SK-N-MC (cell line): ENCODE results near the gene HMGN4.

ENCODE experiments used
- DNase-seq: peaks from one replicate; pipeline ENCODE4 v3.0.0-alpha.2; 2011; ENCODE audit warnings: low read depth, low spot score
- H3K27ac ChIP-seq: fragments of 200-600 bp; sonication (generic); 2 replicates; pipeline ENCODE4 v1.5.1; 2016; ENCODE audit warnings: mixed run types
- H3K36me3 ChIP-seq: fragments of 200-600 bp; sonication (generic); 2 replicates; pipeline ENCODE4 v1.6.1; 2017; ENCODE audit warnings: antibody characterized with exemption, low read length, mixed read lengths; ENCODE audit not compliant: insufficient read depth
- H3K4me3 ChIP-seq: fragments of 200-600 bp; sonication (generic); 2 replicates; pipeline ENCODE4 v1.5.1; 2016
- H3K9ac ChIP-seq: fragments of 200-600 bp; sonication (generic); 2 replicates; pipeline ENCODE4 v1.8.0; 2017; ENCODE audit warnings: mixed run types, mixed read lengths; ENCODE audit not compliant: insufficient read length
- H3K9me3 ChIP-seq: fragments of 200-600 bp; sonication (generic); 2 replicates; pipeline ENCODE4 v1.6.1; 2017; ENCODE audit warnings: low read depth, mild to moderate bottlenecking, antibody characterized with exemption, low read length, moderate library complexity, mixed read lengths
- EZH2 ChIP-seq: fragments of 200-600 bp; sonication (generic); IDR thresholded peaks from one replicate; pipeline ENCODE4 v1.6.1; 2017; ENCODE audit warnings: antibody characterized with exemption
- FOXP2 ChIP-seq: optimal IDR thresholded peaks from 2 replicates; pipeline ENCODE3; 2011; ENCODE audit warnings: mild to moderate bottlenecking, moderate library complexity; ENCODE audit not compliant: insufficient read depth; ENCODE audit errors: extremely low read length, control extremely low read depth
- POLR2AphosphoS5 ChIP-seq: IDR thresholded peaks from 2 replicates; pipeline ENCODE4 v1.6.1; 2012; ENCODE audit warnings: mild to moderate bottlenecking, low read depth, low read length, borderline replicate concordance

Gene HMGN4

DNA sequence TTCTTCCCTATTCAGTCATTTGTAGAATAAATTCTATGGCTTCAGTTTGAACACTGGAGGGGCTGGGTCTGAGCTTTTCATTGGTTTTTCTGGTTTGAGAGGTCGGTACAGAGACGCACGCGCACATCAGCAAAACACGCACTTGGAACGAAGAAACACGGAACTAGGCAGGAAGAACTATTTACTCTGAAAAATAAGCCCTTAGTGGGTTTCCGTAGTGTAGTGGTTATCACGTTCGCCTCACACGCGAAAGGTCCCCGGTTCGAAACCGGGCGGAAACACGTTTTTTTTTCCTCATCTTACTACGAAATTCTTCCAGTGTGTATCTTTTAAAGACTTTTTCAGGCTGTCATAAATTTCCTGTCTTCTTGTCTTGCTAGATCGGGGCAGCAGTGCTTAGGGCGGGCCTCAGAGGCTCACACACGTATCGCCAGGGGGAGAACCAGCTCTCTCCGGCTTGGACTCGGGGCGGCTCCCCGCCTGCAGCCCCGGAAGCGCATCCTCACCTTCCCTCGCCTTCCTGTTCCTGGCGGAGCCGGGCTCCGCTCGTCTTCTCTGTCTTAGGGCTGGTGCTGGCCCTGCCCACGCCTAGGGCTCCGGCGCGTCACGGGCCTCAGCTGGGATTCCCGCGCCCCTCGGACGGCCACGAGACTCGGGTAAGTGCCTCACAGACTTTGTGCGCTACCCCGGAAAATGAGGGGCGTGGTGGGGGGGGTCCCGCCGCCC, at the start of gene HMGN4:
Gene HMGN4, plus strand, starts transcription at position 521 of the 726 bp plus-strand sequence. CDS start 6,841 bp downstream, outside the sequence.
- peak within 1 kb of the TSS; percentile 91 for H3K4me3 ChIP-seq
- peaks cover 6% of the 10 kb centered on the region for H3K36me3 ChIP-seq
- DNase-seq: peak; percentile 98
- peak within 1 kb of the TSS; percentile 97 for H3K27ac ChIP-seq
- H3K9ac ChIP-seq: peak within 1 kb of the TSS; percentile 93
- H3K9me3 ChIP-seq: no peaks in the 10 kb centered on the region
- TF ChIP-seq POLR2AphosphoS5 (peak; percentile 86), EZH2 (no peak)

DNA sequence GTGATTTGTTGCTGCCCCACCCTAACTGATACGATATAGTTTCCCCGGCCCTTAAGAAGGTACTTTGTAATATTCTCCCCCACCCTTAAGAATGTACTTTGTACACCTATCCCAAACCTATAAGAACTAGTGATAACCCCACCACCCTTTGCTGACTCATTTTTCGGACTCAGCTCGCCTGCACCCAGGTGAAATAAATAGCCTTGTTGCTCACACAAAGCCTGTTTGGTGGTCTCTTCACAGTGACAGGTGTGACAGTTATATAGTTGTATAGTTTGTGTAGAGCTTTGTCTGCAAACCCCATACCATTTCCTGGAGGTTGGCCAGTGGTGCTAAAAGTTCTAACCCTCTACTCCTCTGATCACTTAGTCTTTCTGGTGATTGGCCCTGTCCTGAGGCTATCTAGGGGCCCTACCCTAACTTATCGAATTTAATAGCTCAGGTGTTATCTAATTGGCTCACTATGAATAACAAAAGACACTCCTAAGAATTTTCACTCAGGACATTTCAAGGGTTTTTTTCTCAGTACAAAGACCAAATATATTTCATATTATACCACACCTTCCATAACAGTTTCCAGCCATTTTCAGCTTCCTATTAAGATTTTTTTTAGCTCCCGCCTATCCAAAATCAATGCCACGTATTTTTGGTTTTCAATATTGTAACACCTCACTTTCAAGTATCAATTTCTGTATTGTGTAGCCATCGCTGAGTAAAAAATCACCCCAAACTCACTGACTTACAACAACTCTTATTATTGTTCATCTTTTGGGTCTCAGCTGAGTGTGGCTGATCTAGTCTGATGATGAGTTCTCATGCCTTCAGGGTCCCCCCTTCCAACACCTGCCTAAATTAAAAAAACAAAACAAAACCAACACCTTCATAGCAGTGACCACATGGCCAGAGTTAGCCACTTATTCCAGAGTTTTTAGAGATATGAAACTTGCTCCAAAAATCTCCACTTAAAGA, 47.9 kb upstream of the HMGN4 start:
- no peak overlapping the region for H3K27ac ChIP-seq
- no peaks in the 10 kb centered on the region for H3K36me3 ChIP-seq
- TF ChIP-seq FOXP2: no peak
- TF ChIP-seq EZH2: no peak
- TF ChIP-seq POLR2AphosphoS5: no peak
- H3K9me3 ChIP-seq: no peaks in the 10 kb centered on the region
- no peak for DNase-seq
- H3K9ac ChIP-seq: no peak overlapping the region
- no peak overlapping the region for H3K4me3 ChIP-seq

DNA sequence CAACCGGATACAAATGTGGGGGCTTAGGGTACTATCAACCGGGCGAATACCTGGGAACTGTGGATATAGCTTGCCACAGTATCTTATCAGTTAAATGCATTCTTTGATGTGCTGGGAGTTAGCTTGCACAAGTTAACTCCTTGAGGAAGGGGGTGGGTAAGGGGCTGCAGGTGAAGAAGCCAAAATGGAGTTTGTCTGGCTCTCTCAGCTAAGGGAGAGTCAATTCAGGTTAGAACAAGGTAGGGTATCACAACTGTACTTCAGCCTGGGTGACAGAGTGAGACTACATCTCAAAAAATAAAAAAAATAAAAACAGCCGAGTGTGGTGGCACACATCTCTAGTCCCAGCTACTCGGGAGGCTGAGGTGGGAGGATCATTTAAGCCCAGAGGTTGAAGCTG, 46.6 kb upstream of the HMGN4 start:
- H3K4me3 ChIP-seq: no peak overlapping the region
- H3K27ac ChIP-seq: no peak overlapping the region
- no peaks in the 10 kb centered on the region for H3K36me3 ChIP-seq
- DNase-seq: no peak
- no peak overlapping the region for H3K9ac ChIP-seq
- TF ChIP-seq POLR2AphosphoS5 (no peak), FOXP2 (no peak), EZH2 (no peak)
- H3K9me3 ChIP-seq: no peaks in the 10 kb centered on the region

DNA sequence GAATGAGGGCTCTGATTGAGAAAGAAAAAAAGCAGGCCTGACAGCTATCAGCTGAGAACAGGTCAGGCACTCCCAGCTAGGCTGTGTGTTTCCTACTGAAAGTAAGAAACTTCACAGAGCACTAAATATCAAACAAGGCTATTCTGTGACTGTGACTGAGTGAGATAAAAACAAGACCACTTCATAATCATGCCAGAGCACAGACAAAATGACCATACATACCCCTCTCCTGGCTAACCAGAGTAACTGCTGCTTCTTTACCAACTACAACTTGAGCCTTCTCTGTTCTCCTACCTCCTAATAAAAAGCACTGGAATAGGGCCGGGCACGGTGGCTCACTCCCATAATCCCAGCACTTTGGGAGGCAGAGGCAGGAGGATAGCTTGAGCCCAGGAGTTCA, 44.9 kb upstream of the HMGN4 start:
- Histone ChIP-seq H3K9ac (no peak overlapping the region), H3K36me3 (no peaks in the 10 kb centered on the region), H3K27ac (no peak overlapping the region), H3K9me3 (no peaks in the 10 kb centered on the region), H3K4me3 (no peak overlapping the region)
- TF ChIP-seq EZH2: no peak
- no peak for TF ChIP-seq FOXP2
- TF ChIP-seq POLR2AphosphoS5: no peak
- no peak for DNase-seq

DNA sequence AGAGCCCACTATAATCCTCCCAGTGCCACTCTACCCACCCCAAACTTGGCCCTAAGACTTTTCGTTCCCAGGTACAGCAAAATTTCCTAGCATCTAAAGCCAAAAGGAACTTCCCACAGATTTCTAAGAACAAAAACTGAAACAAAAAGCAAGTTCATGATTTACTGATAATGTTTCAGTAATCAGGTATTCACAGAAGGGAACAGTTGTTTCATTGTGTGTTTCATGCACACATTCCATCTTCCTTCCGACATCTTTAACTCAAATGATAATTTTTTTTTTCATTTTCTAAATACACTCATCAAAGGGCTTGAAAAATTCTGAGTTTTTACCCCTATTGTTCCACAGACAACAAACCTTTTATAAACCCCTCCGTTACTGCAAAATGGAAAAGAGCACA, 44.0 kb upstream of the HMGN4 start:
- no peak overlapping the region for H3K9ac ChIP-seq
- no peak overlapping the region for H3K27ac ChIP-seq
- H3K36me3 ChIP-seq: no peaks in the 10 kb centered on the region
- no peak overlapping the region for H3K4me3 ChIP-seq
- TF ChIP-seq POLR2AphosphoS5 (no peak), FOXP2 (no peak), EZH2 (no peak)
- DNase-seq: no peak
- no peaks in the 10 kb centered on the region for H3K9me3 ChIP-seq

DNA sequence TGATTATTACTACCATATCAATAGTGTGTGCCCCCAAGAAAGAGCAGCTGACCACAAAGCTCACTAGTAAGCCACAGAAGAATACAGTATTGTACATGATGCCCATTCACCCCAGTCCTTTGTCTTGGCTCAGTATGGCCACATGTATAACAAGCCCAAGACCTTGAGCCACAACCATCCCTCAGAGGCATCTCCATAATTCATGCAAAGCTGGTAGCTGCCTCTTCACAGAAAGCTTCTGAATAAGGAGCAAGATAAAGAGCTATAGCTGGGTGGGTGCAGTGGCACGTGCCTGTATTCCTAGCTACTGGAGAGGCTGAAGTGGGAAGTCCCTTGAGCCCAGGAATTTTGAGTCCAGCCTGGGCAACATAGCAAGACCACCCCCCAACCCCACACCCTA, 42.9 kb upstream of the HMGN4 start:
- TF ChIP-seq POLR2AphosphoS5: no peak
- H3K4me3 ChIP-seq: no peak overlapping the region
- H3K27ac ChIP-seq: no peak overlapping the region
- H3K36me3 ChIP-seq: no peaks in the 10 kb centered on the region
- no peak for DNase-seq
- no peaks in the 10 kb centered on the region for H3K9me3 ChIP-seq
- no peak overlapping the region for H3K9ac ChIP-seq

DNA sequence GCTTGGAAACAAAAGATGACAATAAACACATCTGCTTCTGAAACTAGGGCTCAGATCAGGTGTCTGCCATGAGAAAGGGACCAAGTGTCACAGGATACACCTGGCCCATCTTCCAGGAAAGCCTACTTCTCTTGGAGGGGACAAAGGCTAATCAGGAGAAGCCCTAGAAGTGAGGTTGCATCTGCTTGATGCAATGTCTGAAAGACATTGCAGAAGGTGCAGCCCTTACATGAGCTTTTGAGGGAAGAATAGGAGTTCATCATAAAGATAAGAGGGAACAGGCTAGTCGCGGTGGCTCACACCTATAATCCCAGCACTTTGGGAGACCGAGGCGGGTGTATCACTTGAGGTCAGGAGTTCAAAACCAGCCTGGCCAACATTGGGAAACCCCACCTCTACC, 40.6 kb upstream of the HMGN4 start:
- H3K36me3 ChIP-seq: no peaks in the 10 kb centered on the region
- no peak overlapping the region for H3K27ac ChIP-seq
- H3K4me3 ChIP-seq: no peak overlapping the region
- TF ChIP-seq POLR2AphosphoS5 (no peak), EZH2 (no peak), FOXP2 (no peak)
- DNase-seq: no peak
- H3K9ac ChIP-seq: no peak overlapping the region
- H3K9me3 ChIP-seq: no peaks in the 10 kb centered on the region

DNA sequence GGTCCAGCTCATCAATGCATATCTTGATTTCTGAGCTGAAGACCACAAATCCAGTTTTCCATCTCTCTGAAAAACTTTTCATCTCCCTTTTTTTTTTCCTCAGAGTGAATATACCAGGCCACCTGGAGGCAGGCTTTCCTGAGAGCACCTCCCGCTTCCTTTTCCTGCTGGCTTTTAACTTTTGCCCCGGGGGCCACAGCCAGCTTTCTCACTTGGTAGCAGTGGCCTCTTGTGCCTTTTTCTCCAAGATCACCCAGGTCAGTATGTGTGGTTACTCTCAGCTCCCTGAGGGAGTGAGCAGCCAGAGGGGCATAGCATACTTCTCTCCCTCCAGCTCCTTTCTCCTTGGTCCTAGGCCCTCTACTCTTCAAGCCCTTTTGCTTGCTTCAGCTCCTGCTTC, 38.1 kb upstream of the HMGN4 start, which contains the start of gene BTN1A1:
Gene BTN1A1, plus strand, starts transcription at position 202 of the 400 bp plus-strand sequence. CDS start 984 bp downstream, outside the sequence.
- no peak within 1 kb of the TSS for H3K9ac ChIP-seq
- no peaks in the 10 kb centered on the region for H3K36me3 ChIP-seq
- DNase-seq: no peak
- H3K9me3 ChIP-seq: no peaks in the 10 kb centered on the region
- H3K4me3 ChIP-seq: no peak within 1 kb of the TSS
- H3K27ac ChIP-seq: no peak within 1 kb of the TSS
- no peak for TF ChIP-seq FOXP2
- no peak for TF ChIP-seq EZH2
